ENCODE measurements around the gene ELAC2.
A peak's percentile ranks its signal among the peaks of the same experiment; 100 is the strongest.

The ELAC2 gene

GRCh38 chr17:13004336-13004735 is 13.5 kb downstream of the ELAC2 start:
- H3K27me3 ChIP-seq (replicated peaks; ENCODE audit: control insufficient read depth, insufficient read depth, low read length), result no peaks in the 10 kb centered on the region
- DNase-seq (ENCODE audit: extremely low read depth, insufficient read length), result no peak
- peaks cover 37% of the 10 kb centered on the region for H3K36me3 ChIP-seq (ENCODE audit: control insufficient read depth, insufficient read depth, low read length)
- TF ChIP-seq CTCF (IDR thresholded peaks at IDR 0.05; ENCODE audit: insufficient read depth, low read length, poor library complexity, severe bottlenecking), result no peak
- no peak overlapping the region for H3K4me3 ChIP-seq (replicated peaks; ENCODE audit: low read depth, low read length)

GRCh38 chr17:13003927-13004326 is 13.9 kb downstream of the ELAC2 start:
- no peak for TF ChIP-seq CTCF (IDR thresholded peaks at IDR 0.05; ENCODE audit: insufficient read depth, low read length, poor library complexity, severe bottlenecking)
- peaks cover 39% of the 10 kb centered on the region for H3K36me3 ChIP-seq (ENCODE audit: control insufficient read depth, insufficient read depth, low read length)
- no peak for DNase-seq (ENCODE audit: extremely low read depth, insufficient read length)
- no peak overlapping the region for H3K4me3 ChIP-seq (replicated peaks; ENCODE audit: low read depth, low read length)
- H3K27me3 ChIP-seq (replicated peaks; ENCODE audit: control insufficient read depth, insufficient read depth, low read length), result no peaks in the 10 kb centered on the region

GRCh38 chr17:13003454-13003851 is 14.4 kb downstream of the ELAC2 start:
- Histone ChIP-seq H3K36me3 (ENCODE audit: control insufficient read depth, insufficient read depth, low read length) (peaks cover 43% of the 10 kb centered on the region), H3K27me3 (replicated peaks; ENCODE audit: control insufficient read depth, insufficient read depth, low read length) (no peaks in the 10 kb centered on the region), H3K4me3 (replicated peaks; ENCODE audit: low read depth, low read length) (no peak overlapping the region)
- DNase-seq (ENCODE audit: extremely low read depth, insufficient read length), result no peak
- TF ChIP-seq CTCF (IDR thresholded peaks at IDR 0.05; ENCODE audit: insufficient read depth, low read length, poor library complexity, severe bottlenecking), result no peak

DNA sequence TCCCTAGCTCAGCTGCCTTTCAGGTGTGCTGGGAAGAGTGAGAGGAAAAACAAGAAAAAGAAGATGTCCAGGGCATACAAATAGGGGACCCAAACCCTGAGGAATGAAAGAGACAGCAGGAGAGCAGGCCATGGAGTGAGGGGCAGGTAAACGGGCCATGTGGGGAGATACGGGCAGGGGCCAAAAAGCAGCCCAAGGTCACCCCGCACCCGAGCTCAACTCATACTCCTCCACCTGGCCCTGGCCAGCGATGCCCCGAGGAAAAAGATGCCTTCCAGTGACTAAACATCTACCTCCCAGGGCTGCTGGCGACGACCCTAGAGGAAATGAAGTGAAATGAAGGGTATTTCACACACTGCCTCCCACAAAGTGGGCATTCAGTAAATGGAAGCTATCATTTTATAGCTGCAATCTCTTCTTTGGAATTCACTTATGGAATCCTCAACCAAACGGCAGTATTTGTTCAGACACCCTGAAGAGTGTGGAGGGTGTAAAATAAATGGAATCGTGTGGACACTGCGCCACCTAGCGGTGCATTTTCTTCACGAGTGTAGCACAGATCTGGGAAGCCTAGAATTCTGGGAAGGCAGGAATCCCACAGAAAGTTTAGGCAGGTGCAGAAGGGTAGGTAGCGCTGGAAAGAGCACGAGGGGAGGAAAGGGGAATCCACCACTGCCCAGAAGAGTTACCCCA is 14.9 kb downstream of the ELAC2 start:
- Histone ChIP-seq H3K27me3 (replicated peaks; ENCODE audit: control insufficient read depth, insufficient read depth, low read length) (no peaks in the 10 kb centered on the region), H3K36me3 (ENCODE audit: control insufficient read depth, insufficient read depth, low read length) (peaks cover 45% of the 10 kb centered on the region)
- TF ChIP-seq CTCF (IDR thresholded peaks at IDR 0.05; ENCODE audit: insufficient read depth, low read length, poor library complexity, severe bottlenecking), result peak; percentile 66

DNA sequence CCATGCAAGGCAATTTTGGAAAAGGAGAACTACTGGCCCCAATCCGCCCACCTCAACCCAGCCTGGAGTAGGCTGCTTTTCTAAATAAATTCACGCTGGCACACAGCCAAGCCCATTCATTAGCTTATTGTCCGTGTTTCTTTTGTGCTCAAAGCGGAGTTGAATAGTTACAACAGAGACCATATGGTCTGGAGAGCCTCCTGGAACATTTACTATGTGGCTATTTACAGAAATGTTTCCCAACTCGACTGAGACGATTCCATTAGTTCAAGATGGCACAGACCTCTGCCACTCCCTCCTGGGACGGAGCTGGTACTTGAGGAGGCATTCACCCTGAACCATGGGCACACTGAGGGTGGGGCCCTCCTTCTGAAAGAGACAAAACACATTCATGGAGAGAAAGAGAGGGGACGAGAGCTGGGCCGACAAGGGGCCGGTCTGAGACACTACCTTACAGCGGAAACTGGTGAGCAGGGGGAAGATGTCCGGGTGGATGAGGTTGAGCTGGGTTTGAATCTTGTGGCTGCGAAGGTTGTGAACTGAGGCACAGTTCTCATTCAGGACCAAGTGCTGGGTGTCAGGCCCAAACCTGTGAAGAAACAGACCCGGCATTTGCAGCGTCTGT is 15.7 kb downstream of the ELAC2 start:
- Histone ChIP-seq H3K36me3 (ENCODE audit: control insufficient read depth, insufficient read depth, low read length) (peaks cover 46% of the 10 kb centered on the region), H3K4me3 (replicated peaks; ENCODE audit: low read depth, low read length) (no peak overlapping the region), H3K27me3 (replicated peaks; ENCODE audit: control insufficient read depth, insufficient read depth, low read length) (no peaks in the 10 kb centered on the region)
- DNase-seq (ENCODE audit: extremely low read depth, insufficient read length), result no peak
- TF ChIP-seq CTCF (IDR thresholded peaks at IDR 0.05; ENCODE audit: insufficient read depth, low read length, poor library complexity, severe bottlenecking), result no peak

More for the DNA sequence above, 14.9 kb downstream of the ELAC2 start:
- H3K4me3 ChIP-seq (replicated peaks; ENCODE audit: low read depth, low read length), result no peak overlapping the region
- no peak for DNase-seq (ENCODE audit: extremely low read depth, insufficient read length)
